ENCODE measurements around the gene PGBD1. TPM values are rescaled to one million over a fixed set of nuclear protein-coding genes. Genes with fewer than 3 reads are reported as not detected.
"Not testable (repeated sequence)": the region's sequence is repeated elsewhere in the genome, so short reads cannot be mapped to it uniquely, and the experiment has no call there.

The PGBD1 gene
- total RNA-seq, 1 donor from 2014 or later = 2.2 TPM

GRCh38 chr6:28267695-28268059 is 13.7 kb upstream of the PGBD1 start:
- intact Hi-C loops (cut with micrococcal nuclease) = loop anchor here (1.0 to 5.0 kb wide), 14 partner anchors 14 to 795 kb away; partner anchors contain the start of genes PGBD1, ZKSCAN3, ZKSCAN4 and ZNF165

GRCh38 chr6:28269492-28269891 is 11.9 kb upstream of the PGBD1 start:
- intact Hi-C loops (cut with micrococcal nuclease) = loop anchor here (5.0 kb wide), 2 partner anchors 173 to 367 kb away; partner anchors contain the start of gene ZSCAN23

GRCh38 chr6:28274888-28275287 is 6.5 kb upstream of the PGBD1 start:
- intact Hi-C loops (cut with micrococcal nuclease) = no loop called here

- intact Hi-C loops (cut with micrococcal nuclease) = no loop called here
Observed at GRCh38 chr6:28277746-28278145, 3.6 kb upstream of the PGBD1 start.

- intact Hi-C loops (cut with micrococcal nuclease) = loop anchor here (1.0 kb wide), 3 partner anchors 13 to 55 kb away; partner anchors contain the start of genes ZKSCAN4 and ZSCAN26
Observed at GRCh38 chr6:28280595-28281287, 631 bp upstream of the PGBD1 start.

GRCh38 chr6:28282926-28283325 is 1.6 kb downstream of the PGBD1 start:
- intact Hi-C loops (cut with micrococcal nuclease) = no loop called here

- intact Hi-C loops (cut with micrococcal nuclease) = no loop called here
Observed at GRCh38 chr6:28291573-28291972, 10.2 kb downstream of the PGBD1 start.

DNA sequence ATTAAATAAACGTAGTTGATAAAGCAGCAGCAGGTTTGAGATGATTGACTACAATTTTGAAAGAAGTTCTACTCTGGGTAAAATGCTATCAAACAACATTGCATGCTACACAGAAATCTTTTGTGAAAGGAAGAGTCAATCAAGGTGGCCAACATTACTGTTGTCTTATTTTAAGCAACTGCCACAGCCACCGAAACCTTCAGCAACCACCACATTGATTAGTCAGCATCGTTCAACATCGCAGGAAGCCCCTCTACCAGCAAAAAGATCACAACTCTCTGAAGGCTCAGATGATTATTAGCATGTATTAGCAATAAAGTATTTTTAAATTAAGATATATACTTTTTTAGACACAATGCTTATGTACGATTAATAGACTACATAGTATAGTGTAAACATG is 14.0 kb downstream of the PGBD1 start:
- intact Hi-C loops (cut with micrococcal nuclease) = no loop called here

GRCh38 chr6:28296520-28297060 is 15.2 kb downstream of the PGBD1 start:
- intact Hi-C loops (cut with micrococcal nuclease) = no loop called here

GRCh38 chr6:28303570-28303969 is 22.2 kb downstream of the PGBD1 start:
- intact Hi-C loops (cut with micrococcal nuclease) = no loop called here

- intact Hi-C loops (cut with micrococcal nuclease) = not testable (repeated sequence)
Observed at GRCh38 chr6:28306363-28306762, 25.0 kb downstream of the PGBD1 start.

DNA sequence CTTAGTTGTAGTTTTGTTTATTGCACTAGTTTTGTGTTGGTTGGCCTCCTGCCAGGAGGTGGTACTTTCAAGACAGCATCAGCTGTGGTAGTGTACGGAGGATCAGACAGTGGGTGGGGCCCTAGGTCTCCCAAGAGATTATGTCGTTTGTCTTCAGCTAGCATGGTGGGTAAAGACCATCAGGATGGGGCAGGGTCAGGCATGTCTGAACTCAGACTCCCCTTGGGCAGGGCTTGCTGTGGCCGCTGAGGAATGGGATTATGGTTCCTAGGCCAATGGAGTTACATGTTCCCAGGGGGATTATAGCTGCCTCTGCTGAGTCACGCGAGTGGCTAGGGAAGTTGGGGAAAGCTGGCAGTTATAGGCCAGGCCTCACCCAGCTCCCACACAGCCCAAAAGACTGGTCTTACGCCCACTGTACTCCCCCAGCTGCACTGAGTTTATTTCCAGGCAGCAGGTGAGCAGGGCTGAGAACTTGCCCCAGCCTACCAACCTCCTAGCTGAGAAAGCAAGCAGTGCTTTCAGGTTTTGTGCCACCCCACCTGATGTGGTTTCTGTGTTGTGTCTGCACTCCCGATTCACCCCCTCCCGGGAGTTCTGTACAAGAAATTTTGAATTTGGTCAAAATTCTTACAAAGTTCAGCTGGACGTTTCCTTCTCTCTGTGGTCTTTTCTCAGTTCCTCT is 29.9 kb downstream of the PGBD1 start:
- intact Hi-C loops (cut with micrococcal nuclease) = no loop called here

GRCh38 chr6:28312939-28313338 is 31.6 kb downstream of the PGBD1 start:
- intact Hi-C loops (cut with micrococcal nuclease) = no loop called here

GRCh38 chr6:28315628-28316027 is 34.3 kb downstream of the PGBD1 start:
- intact Hi-C loops (cut with micrococcal nuclease) = no loop called here

DNA sequence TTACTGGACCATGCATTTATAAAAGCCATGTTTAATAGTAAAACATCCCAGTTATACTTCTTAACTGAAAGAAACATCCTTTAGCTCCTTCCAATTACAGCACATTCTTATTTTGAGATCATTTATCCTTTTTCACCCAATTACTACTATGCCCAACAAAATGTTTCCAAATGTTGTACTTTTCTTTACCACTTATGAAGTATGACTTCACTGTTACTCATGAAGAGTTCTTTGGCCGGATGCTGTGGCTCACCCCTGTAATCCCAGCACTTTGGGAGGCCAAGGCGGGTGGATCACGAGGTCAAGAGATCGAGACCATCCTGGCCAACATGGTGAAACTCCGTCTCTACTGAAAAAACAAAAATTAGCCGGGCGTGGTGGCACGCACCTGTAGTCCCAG is 36.5 kb downstream of the PGBD1 start:
- intact Hi-C loops (cut with micrococcal nuclease) = not testable (repeated sequence)

- intact Hi-C loops (cut with micrococcal nuclease) = no loop called here
Observed at GRCh38 chr6:28322661-28323060, 41.3 kb downstream of the PGBD1 start.

DNA sequence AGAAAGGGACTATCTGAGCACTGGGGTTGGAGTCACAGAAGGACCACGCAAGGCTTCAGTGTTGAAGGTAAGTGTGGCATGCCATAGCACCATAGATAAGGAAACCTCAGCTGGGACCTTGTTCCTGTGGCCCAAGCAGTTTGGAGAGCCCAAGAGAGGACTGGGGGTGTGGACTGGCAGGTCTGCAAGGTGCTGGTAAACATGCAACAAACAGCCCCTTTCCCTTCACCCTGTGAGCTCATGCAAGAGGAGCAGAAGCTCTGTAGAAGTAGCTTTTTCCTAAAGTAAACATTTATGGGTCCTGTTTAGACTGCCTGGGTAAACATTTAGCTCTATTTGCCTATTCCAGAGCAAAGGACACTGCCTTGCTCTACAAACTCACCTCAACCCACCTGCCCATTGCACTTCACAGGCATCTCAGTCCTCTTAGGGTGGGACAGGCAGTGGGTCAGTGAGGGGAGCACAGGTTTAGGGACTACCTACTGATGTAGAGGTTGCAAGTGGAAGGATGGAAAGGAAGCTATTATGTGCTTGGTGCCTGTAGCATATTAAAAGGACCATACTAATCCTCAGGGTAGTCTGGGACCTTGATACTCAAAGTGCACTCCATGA is 42.5 kb downstream of the PGBD1 start:
- intact Hi-C loops (cut with micrococcal nuclease) = no loop called here

DNA sequence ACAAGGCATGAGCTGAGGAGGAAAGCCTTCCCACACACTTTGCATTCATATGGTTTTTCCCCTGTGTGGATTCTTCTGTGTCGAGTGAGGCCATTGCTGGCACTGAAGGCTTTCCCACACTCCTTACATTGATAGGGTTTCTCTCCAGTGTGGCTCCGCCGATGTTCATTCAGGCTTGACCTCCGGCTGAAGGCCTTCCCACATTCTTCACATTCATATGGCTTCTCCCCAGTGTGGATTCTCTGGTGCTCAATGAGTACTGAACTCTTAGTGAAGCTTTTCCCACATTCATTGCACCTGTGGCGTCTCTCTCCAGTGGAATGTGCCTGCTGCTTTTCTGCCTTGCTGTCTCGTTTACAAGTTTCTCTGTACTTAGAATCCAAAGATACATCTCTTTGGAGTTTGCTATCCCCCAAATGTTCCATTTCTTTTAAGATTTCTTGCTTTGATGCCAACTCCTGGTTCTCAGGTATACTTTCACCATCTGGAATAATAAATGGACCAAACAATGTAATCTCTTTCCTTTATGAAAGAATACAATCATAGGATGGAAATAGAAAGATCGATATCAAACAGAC is 45.1 kb downstream of the PGBD1 start:
- intact Hi-C loops (cut with micrococcal nuclease) = no loop called here

DNA sequence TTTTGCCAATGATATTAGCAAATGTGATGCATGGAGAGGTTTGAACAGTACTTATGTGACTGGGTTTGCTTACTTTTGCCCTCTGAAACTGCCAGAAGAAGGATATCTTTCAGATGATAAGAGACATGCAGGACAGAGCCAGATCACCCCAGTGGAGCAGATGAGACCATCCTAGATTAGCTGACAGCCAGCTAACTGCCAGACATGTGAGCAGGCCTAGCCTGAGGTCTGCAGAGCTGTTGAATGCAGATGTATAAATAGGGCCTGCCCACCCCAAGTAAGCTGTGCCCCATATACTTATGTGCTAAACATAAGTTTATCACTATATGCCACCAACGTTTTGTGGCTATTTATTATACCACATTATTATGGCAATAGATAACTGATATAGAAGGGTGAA is 48.7 kb downstream of the PGBD1 start:
- intact Hi-C loops (cut with micrococcal nuclease) = no loop called here

DNA sequence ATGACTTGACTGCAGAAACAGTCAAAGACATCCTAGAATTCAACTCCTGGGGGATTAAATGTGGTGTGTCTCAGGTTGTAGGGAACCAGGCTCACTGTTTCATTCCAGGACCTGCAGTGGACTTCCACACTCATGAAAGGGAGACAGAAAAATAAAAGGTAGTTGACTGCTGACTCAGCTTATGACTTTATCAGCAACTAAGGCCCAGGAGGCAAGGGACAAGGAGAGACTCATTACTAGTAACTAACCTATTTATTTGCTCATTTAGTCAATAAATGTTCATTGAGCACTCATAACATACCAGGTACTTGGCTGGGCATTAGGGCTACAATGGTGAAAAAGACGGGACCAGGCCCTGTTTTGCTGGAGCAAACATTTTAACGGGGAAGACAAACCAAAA is 51.7 kb downstream of the PGBD1 start:
- intact Hi-C loops (cut with micrococcal nuclease) = no loop called here

- intact Hi-C loops (cut with micrococcal nuclease) = loop anchor here (2.0 kb wide), 1 partner anchor 439 kb away; no protein-coding TSS in a partner anchor
Observed at GRCh38 chr6:28333599-28334018, 52.2 kb downstream of the PGBD1 start.
